ENCODE measurements around the gene OPTC.
"Not testable (repeated sequence)": the region's sequence is repeated elsewhere in the genome, so short reads cannot be mapped to it uniquely, and the experiment has no call there.

The OPTC gene

GRCh38 chr1:203493901-203494300 is at the start of gene OPTC:
Gene OPTC, plus strand, starts transcription at chr1:203494153. Its CDS starts 1,853 bp downstream, at chr1:203496006.
- Histone ChIP-seq H3K4me2 (no peak within 1 kb of the TSS), H4K20me1 (ENCODE audit: insufficient read depth) (no peaks in the 10 kb centered on the region), H3K9ac (no peak within 1 kb of the TSS), H2AFZ (ENCODE audit: low read depth) (no peak within 1 kb of the TSS), H3K36me3 (ENCODE audit: insufficient read depth) (no peaks in the 10 kb centered on the region), H3K27ac (no peak within 1 kb of the TSS), H3K27me3 (ENCODE audit: insufficient read depth, low read depth) (no peaks in the 10 kb centered on the region), H3K4me3 (IDR thresholded peaks at IDR 0.05; ENCODE audit: insufficient read depth, low read depth, low read length) (no peak within 1 kb of the TSS), H3K4me1 (ENCODE audit: low read depth, poor library complexity, severe bottlenecking) (no peaks in the 10 kb centered on the region), H3K79me2 (ENCODE audit: insufficient read depth, low read depth) (no peaks in the 10 kb centered on the region)
- TF ChIP-seq, protein P1, sequence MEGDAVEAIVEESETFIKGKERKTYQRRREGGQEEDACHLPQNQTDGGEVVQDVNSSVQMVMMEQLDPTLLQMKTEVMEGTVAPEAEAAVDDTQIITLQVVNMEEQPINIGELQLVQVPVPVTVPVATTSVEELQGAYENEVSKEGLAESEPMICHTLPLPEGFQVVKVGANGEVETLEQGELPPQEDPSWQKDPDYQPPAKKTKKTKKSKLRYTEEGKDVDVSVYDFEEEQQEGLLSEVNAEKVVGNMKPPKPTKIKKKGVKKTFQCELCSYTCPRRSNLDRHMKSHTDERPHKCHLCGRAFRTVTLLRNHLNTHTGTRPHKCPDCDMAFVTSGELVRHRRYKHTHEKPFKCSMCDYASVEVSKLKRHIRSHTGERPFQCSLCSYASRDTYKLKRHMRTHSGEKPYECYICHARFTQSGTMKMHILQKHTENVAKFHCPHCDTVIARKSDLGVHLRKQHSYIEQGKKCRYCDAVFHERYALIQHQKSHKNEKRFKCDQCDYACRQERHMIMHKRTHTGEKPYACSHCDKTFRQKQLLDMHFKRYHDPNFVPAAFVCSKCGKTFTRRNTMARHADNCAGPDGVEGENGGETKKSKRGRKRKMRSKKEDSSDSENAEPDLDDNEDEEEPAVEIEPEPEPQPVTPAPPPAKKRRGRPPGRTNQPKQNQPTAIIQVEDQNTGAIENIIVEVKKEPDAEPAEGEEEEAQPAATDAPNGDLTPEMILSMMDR (conservative IDR thresholded peaks at IDR 0.05; ENCODE audit: low read depth, low read length), result no peak

GRCh38 chr1:203444171-203444576 is 49.8 kb upstream of the OPTC start:
- TF ChIP-seq, protein P1 (conservative IDR thresholded peaks at IDR 0.05; ENCODE audit: low read depth, low read length), result no peak
- H3K36me3 ChIP-seq (ENCODE audit: insufficient read depth), result no peaks in the 10 kb centered on the region

GRCh38 chr1:203447151-203447550 is 46.8 kb upstream of the OPTC start:
- TF ChIP-seq, protein P1 (conservative IDR thresholded peaks at IDR 0.05; ENCODE audit: low read depth, low read length), result no peak
- no peaks in the 10 kb centered on the region for H3K36me3 ChIP-seq (ENCODE audit: insufficient read depth)
- no peaks in the 10 kb centered on the region for H3K79me2 ChIP-seq (ENCODE audit: insufficient read depth, low read depth)
- no peak overlapping the region for H2AFZ ChIP-seq (ENCODE audit: low read depth)
- H3K4me2 ChIP-seq, result no peak overlapping the region
- no peaks in the 10 kb centered on the region for H3K27me3 ChIP-seq (ENCODE audit: insufficient read depth, low read depth)
- H3K4me1 ChIP-seq (ENCODE audit: low read depth, poor library complexity, severe bottlenecking), result no peaks in the 10 kb centered on the region
- H3K9ac ChIP-seq, result no peak overlapping the region
- no peak overlapping the region for H3K4me3 ChIP-seq (IDR thresholded peaks at IDR 0.05; ENCODE audit: insufficient read depth, low read depth, low read length)
- no peaks in the 10 kb centered on the region for H4K20me1 ChIP-seq (ENCODE audit: insufficient read depth)
- H3K27ac ChIP-seq, result no peak overlapping the region

More at GRCh38 chr1:203444171-203444576, 49.8 kb upstream of the OPTC start:
- H2AFZ ChIP-seq (ENCODE audit: low read depth), result no peak overlapping the region
- no peaks in the 10 kb centered on the region for H3K79me2 ChIP-seq (ENCODE audit: insufficient read depth, low read depth)
- no peaks in the 10 kb centered on the region for H3K4me1 ChIP-seq (ENCODE audit: low read depth, poor library complexity, severe bottlenecking)
- no peaks in the 10 kb centered on the region for H4K20me1 ChIP-seq (ENCODE audit: insufficient read depth)
- no peak overlapping the region for H3K27ac ChIP-seq
- no peak overlapping the region for H3K4me2 ChIP-seq
- H3K27me3 ChIP-seq (ENCODE audit: insufficient read depth, low read depth), result no peaks in the 10 kb centered on the region
- no peak overlapping the region for H3K4me3 ChIP-seq (IDR thresholded peaks at IDR 0.05; ENCODE audit: insufficient read depth, low read depth, low read length)
- H3K9ac ChIP-seq, result no peak overlapping the region

DNA sequence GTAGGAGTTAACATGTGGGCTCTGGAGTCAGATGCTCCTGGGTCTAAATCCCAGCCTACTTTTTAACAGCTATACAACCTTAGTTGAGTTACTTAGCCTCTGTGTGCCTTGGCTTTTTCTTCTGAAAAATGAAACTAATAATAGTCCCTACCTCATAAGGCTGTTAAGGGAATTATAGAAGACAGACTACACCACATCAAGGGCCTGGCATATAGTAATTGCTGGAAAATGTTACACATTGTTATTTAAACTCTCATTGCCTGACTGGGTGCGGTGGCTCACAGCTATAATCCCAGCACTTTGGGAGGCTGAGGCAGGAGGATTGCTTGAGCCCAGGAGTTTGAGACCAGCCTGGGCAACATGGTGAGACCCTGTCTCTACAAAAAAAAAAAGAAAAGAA is 46.4 kb upstream of the OPTC start:
- H3K27ac ChIP-seq; H4K20me1 ChIP-seq (ENCODE audit: insufficient read depth); H3K9ac ChIP-seq; H3K79me2 ChIP-seq (ENCODE audit: insufficient read depth, low read depth); H3K36me3 ChIP-seq (ENCODE audit: insufficient read depth); H3K4me1 ChIP-seq (ENCODE audit: low read depth, poor library complexity, severe bottlenecking); H3K4me2 ChIP-seq; H3K27me3 ChIP-seq (ENCODE audit: insufficient read depth, low read depth); H3K4me3 ChIP-seq (IDR thresholded peaks at IDR 0.05; ENCODE audit: insufficient read depth, low read depth, low read length); H2AFZ ChIP-seq (ENCODE audit: low read depth): not testable (repeated sequence)

GRCh38 chr1:203448521-203449061 is 45.4 kb upstream of the OPTC start:
- Histone ChIP-seq H4K20me1 (ENCODE audit: insufficient read depth) (no peaks in the 10 kb centered on the region), H3K27ac (no peak overlapping the region), H3K27me3 (ENCODE audit: insufficient read depth, low read depth) (no peaks in the 10 kb centered on the region), H3K4me2 (no peak overlapping the region), H2AFZ (ENCODE audit: low read depth) (no peak overlapping the region), H3K4me3 (IDR thresholded peaks at IDR 0.05; ENCODE audit: insufficient read depth, low read depth, low read length) (no peak overlapping the region), H3K9ac (no peak overlapping the region), H3K79me2 (ENCODE audit: insufficient read depth, low read depth) (no peaks in the 10 kb centered on the region), H3K36me3 (ENCODE audit: insufficient read depth) (no peaks in the 10 kb centered on the region), H3K4me1 (ENCODE audit: low read depth, poor library complexity, severe bottlenecking) (no peaks in the 10 kb centered on the region)
- TF ChIP-seq, protein P1 (conservative IDR thresholded peaks at IDR 0.05; ENCODE audit: low read depth, low read length), result no peak

All from KMS-11 (cell line).